Brain microvascular endothelial cell (primary cell): ENCODE measurements around the gene CHD1.

Experiments
- DNase-seq: peaks from one replicate; pipeline ENCODE4 v3.0.0-alpha.2; 2020
- H3K27ac ChIP-seq: fragments of 250-450 bp; sonication (Bioruptor Pico); 2 replicates; pipeline ENCODE4 v1.5.1; 2020; ENCODE audit warnings: mild to moderate bottlenecking, moderate library complexity
- H3K27me3 ChIP-seq: fragments of 250-450 bp; sonication (Bioruptor Pico); replicated peaks from 2 replicates; pipeline ENCODE4 v1.5.1; 2020; ENCODE audit warnings: mild to moderate bottlenecking
- H3K36me3 ChIP-seq: fragments of 250-450 bp; sonication (Bioruptor Pico); replicated peaks from 2 replicates; pipeline ENCODE4 v1.5.1; 2020; ENCODE audit warnings: mild to moderate bottlenecking
- H3K4me3 ChIP-seq: 2 replicates; pipeline ENCODE4 v1.5.1; 2011; ENCODE audit warnings: low read depth, mild to moderate bottlenecking, control low read depth, low read length, moderate library complexity
- CTCF ChIP-seq: IDR thresholded peaks from 2 replicates; pipeline ENCODE4 v1.5.1; 2011; ENCODE audit warnings: low read depth, mild to moderate bottlenecking, moderate library complexity, low read length, control low read depth, inconsistent platforms; ENCODE audit errors: missing control alignments
- in situ Hi-C: cut with HindIII; loops from 2 replicates; pipeline ENCODE4 v1.10.0; 2017; ENCODE audit warnings: low sequenced_read_pairs, low pct_ligation_motif_present

CHD1 gene

DNA sequence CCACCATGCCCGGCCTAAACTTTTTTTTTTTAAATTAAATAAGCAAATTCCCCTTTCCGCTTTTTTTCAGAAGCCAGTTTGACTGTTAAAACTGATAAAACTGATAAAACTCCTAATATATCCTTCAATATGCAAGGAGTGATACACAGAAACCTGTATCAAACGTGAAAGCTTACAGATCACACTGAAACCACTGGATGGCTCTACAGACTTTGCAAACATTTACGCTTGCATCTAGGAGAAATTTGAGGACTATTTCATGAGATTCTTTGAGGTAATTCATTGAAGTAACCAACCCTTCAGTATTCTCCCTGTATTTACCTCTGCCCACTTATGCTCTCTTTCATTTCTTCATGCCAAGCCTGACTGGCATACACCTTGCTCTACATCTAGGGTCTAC lies 40.6 kb upstream of the CHD1 start:
- H3K27me3 ChIP-seq, result no peaks in the 10 kb centered on the region
- H3K4me3 ChIP-seq, result no peak overlapping the region

GRCh38 chr5:98968056-98968564 lies 39.3 kb upstream of the CHD1 start:
- in situ Hi-C loops, result no loop called here
- no peak for DNase-seq
- no peaks in the 10 kb centered on the region for H3K27me3 ChIP-seq
- no peak for TF ChIP-seq CTCF
- H3K36me3 ChIP-seq, result no peaks in the 10 kb centered on the region
- no peak overlapping the region for H3K27ac ChIP-seq
- no peak overlapping the region for H3K4me3 ChIP-seq

More for the DNA sequence above, 40.6 kb upstream of the CHD1 start:
- DNase-seq, result no peak
- no peaks in the 10 kb centered on the region for H3K36me3 ChIP-seq
- no peak for TF ChIP-seq CTCF
- H3K27ac ChIP-seq, result no peak overlapping the region
- in situ Hi-C loops, result no loop called here

DNA sequence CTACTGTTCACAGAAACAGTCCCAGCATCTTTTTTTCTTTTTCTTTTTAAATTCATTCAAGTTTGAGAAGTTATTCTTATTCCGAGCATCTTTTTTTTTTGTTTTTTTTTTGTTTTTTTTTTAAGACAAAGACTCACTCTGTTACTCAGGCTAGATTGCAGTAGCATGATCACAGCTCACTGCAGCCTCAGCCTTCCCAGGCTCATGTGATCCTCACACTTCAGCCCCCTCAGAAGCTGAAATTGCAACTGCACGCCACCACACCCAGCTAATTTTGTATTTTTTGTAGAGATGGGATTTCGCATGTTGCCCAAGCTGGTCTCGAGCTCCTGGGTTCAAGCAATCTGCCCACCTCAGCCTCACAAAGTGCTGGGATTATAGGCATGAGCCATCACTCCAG lies 36.4 kb upstream of the CHD1 start:
- Histone ChIP-seq H3K27me3 (no peaks in the 10 kb centered on the region), H3K36me3 (no peaks in the 10 kb centered on the region), H3K27ac (no peak overlapping the region), H3K4me3 (no peak overlapping the region)
- in situ Hi-C loops, result no loop called here
- no peak for DNase-seq
- TF ChIP-seq CTCF, result no peak

- no peak for TF ChIP-seq CTCF
- no peak for DNase-seq
- Histone ChIP-seq H3K27ac (no peak overlapping the region), H3K4me3 (no peak overlapping the region), H3K36me3 (no peaks in the 10 kb centered on the region), H3K27me3 (no peaks in the 10 kb centered on the region)
- in situ Hi-C loops, result no loop called here
Observed at GRCh38 chr5:98964621-98965020, 35.8 kb upstream of the CHD1 start.

DNA sequence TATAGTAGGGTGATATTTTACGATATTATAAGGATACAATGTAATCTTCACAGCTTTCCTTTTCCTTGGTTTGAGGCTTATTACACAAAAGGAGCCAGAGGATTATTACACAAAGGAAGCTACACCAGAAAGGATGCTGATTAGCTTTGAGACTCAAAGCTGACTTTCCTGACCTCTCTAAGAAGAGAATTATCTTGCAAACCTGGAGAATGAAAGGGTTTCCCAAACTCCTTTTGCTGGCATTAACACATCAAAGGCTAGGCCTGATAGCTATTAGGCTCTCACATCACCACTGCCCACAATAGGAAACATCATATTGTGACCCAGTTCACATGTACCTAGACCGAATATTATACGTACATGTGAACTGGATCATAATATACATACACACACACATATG lies 34.2 kb upstream of the CHD1 start:
- no peak for DNase-seq
- Histone ChIP-seq H3K4me3 (no peak overlapping the region), H3K36me3 (no peaks in the 10 kb centered on the region), H3K27me3 (no peaks in the 10 kb centered on the region), H3K27ac (no peak overlapping the region)
- in situ Hi-C loops, result no loop called here
- TF ChIP-seq CTCF, result no peak

GRCh38 chr5:98962587-98962986 lies 33.8 kb upstream of the CHD1 start:
- in situ Hi-C loops, result no loop called here
- no peak for DNase-seq
- TF ChIP-seq CTCF, result no peak
- no peaks in the 10 kb centered on the region for H3K27me3 ChIP-seq
- H3K27ac ChIP-seq, result no peak overlapping the region
- H3K36me3 ChIP-seq, result no peaks in the 10 kb centered on the region
- H3K4me3 ChIP-seq, result no peak overlapping the region
